HG02763 (cell line): ENCODE results near the gene GGTLC2.

ENCODE experiments used
- ATAC-seq: cut with Tn5 transposase; IDR thresholded peaks from one replicate; pipeline ENCODE4 v1.9.1; 2021; ENCODE audit warnings: mild to moderate bottlenecking, moderate library complexity; ENCODE audit not compliant: unreplicated experiment

GGTLC2 gene

GRCh38 chr22:22689621-22690345 is 45.4 kb downstream of the GGTLC2 start:
- no peak for ATAC-seq

GRCh38 chr22:22691055-22691454 is 46.6 kb downstream of the GGTLC2 start:
- no peak for ATAC-seq

GRCh38 chr22:22691716-22692701 is 47.6 kb downstream of the GGTLC2 start:
- no peak for ATAC-seq

- ATAC-seq = no peak
Measured at GRCh38 chr22:22692707-22693530, 48.5 kb downstream of the GGTLC2 start.

GRCh38 chr22:22693531-22693884 is 49.1 kb downstream of the GGTLC2 start:
- ATAC-seq = no peak

- ATAC-seq = no peak
Measured at GRCh38 chr22:22694106-22694505, 49.7 kb downstream of the GGTLC2 start.

GRCh38 chr22:22696104-22696503 is 51.7 kb downstream of the GGTLC2 start:
- no peak for ATAC-seq
